Measurements from ENCODE around the gene SPRR4.
A peak's percentile ranks its signal among the peaks of the same experiment; 100 is the strongest.

The SPRR4 gene

DNA sequence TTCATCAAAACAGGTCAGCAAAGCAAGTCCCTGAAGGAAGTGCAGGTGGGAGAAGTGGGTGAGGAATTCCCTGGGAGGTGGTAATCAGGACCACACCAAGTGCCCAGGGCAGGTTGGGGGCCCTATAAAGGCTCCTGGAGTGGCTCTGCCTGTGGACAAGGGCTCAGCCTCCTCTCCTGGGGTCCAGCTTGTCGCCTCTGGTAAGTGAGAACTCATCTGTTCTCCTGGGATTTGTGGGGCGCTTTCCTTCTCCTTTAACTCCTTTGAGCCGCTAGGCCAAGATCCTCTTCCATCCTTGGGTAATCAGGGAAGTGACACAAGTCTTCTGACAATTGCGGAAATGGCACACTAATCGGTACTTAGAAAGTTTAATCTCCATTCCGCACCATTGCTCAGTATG lies at the start of gene SPRR4:
Gene SPRR4 (plus strand): TSS at position 154 of the 400 bp plus-strand sequence. CDS start 1,243 bp downstream, outside the sequence.
- DNase-seq, result no peak

DNA sequence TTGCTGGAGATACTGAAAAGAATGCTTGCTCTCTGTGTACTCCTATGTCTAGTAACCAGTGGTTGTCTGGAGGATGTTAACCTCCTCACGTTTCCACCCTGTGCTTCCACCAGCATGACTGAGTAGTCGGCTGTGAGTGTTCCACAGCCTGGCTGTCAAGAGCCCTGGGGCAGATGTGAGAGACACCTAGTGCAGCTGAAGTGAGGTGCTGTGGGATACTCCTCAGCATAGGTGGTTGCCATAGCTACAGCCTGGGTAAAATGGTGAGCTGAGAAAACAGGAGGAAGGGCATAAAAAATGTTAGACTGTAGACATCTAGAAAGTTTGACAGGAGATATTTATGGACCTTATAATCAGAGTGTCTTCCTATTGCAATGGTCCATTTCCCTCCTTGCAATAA lies 46.3 kb upstream of the SPRR4 start:
- DNase-seq, result peak; percentile 17

DNA sequence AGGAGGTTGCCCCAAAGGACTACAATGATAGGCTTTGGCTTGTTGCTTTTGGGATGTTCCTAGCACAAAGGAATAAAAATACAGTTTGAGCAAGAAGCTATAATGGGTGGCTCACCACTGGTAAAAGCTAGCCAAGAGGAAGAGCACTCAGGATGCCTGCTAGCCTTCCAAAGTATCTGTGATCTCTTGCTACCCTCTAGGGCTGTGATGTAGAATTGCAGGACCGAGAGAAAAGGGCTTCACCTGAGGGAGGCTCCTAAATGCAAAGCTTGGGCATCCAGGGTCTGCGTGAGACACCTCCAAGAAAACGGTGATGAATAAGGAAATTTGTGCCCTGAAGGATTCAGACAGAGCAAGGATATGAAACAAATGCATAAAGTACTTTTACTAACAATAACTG lies 44.4 kb upstream of the SPRR4 start:
- peak; percentile 29 for DNase-seq

DNA sequence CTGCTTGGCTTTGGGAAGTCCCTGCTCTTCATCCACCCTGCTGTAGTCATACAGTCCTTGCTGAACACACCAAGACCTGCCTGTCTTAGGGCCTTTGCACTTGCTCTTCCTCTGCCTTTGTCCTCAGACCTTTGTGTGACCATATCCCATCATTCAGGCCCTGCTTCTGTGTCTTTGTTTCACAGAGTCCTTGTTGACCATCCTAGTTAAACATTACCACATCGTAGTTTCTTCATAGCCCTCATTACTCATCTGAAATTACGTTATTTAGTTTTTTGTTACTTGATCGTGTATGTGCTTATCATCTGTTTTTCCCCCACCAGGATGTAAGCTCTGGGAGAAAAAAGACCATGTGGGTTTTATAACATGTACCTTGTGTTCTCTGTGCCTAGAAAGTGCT lies 41.8 kb upstream of the SPRR4 start:
- peak; percentile 26 for DNase-seq

DNA sequence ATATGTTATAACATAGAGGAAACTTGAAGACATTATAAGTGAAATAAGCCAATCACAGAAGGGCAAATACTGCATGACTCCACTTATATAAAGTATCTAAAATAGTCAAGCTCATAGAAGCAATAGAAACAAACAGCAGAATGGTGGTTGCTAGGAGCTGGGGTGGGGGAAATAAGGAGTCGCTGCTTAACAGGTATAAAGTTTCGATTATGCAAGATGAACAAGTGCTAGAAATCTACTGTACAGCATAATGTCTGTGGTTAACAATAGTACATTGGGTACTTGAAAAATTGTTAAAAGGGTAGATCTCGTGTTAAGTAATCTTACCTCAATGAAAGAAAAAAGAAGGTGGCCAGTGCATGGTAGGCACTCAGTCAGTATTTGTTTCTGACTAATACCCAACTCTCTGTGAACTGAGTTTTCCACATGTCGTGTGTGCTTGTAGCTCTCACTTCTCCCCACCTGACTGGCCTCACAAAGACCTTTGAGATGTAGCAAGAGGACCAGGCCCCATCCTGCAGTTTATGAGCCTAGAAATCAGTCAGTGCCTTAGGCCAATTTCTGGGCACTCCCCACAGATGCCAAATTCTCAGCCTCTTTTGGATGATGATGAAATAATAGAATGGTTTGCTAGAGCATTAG lies 38.2 kb upstream of the SPRR4 start:
- no peak for DNase-seq

- DNase-seq, result no peak
Measured at GRCh38 chr1:152933196-152933595, 37.3 kb upstream of the SPRR4 start.

- DNase-seq, result no peak
Measured at GRCh38 chr1:152940614-152941013, 29.8 kb upstream of the SPRR4 start.

DNA sequence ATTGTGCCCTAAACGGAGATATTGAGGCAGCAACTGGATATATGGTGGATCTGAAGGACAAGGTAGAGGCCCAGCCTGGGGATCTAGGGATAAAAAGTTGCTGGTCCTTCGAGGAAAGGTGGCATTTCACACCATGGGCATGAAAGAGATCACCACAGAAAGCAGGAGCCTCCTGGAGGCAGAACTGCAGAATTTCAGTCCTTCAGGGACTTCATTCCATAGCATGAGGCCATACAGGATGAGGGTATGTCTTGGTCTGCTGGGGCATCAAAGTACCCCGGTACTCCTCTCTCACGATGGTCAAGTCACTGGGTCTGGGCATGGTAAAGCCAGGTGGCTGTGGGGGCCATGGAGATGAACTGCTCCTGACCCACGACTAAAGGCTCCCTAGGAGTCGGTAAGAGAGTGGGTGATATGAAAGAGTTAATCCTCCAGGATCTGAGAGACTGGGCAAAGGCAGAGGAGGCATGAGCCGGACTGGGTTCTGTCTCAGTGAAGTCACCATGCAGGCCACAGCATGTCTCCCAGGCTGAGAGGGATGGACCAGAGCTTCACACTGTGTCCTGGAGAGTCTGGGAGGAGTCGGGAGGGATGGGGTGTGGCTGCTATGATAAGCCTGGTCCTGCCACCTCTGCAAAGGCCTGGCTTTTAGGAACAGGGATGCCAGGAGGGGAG lies 29.3 kb upstream of the SPRR4 start:
- DNase-seq, result no peak

DNA sequence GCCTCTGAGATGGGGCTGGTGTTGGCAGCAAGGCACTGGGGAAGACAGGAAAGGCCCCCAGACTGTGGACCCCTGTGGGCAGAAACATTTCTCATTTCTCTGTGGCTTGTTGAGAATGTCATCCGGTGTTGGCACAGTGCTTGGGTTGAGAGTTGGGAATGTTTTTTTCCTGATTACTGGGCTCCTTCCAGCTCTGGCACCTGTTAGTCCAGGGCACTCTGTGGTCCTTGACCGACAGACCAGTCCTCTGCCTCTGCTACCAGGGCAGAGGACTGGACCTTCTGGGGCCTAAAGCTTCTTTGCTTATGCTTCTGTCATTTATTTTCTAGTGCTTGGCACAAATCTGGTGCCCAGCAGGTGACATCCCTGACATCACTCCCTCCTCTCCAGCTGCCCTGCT lies 28.3 kb upstream of the SPRR4 start:
- DNase-seq, result no peak

DNA sequence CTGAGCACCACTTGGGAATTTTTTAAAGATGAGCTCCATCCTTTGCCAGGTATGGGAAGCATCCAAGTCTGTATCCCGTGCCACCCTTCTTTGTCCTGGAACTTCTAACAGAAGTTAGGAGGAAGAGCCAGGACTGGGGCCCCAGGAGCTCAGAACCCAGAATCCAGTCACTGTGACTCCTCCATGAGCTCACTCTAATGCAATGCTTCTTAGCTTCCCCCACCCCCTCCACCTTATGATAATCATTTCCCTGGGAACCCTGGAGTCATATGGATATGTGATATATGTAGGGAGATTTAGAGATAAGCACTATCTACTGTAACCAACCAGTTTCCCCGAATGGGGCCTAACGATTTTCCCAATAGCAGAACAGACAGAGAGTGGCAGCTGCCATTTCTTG lies 24.2 kb upstream of the SPRR4 start:
- no peak for DNase-seq

GRCh38 chr1:152946651-152947256 lies 23.7 kb upstream of the SPRR4 start, which contains the start of gene SPRR5:
TSS of gene SPRR5 (plus strand) at chr1:152947206. CDS start at chr1:152948555, 1,349 bp downstream.
- DNase-seq, result no peak

DNA sequence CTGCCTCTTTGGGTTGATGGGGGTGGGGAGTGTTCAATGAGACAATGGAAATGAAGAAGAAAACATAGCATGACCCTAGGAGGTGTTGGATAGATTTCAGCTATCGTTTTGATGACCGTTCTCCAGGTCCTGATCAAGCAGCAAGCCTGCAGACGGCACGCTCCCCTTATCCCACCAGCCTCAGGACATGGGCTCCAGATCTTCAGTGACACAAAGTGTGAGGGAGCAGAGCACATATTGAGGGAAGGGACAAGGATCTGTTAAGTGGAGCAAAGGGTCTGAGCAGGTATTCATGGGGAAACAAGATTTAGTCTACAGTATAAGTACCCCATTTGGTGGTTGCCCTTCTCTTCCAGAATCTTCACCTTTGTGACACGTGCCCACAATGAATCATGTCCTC lies 18.7 kb upstream of the SPRR4 start:
- no peak for DNase-seq

GRCh38 chr1:152953761-152954160 lies 16.7 kb upstream of the SPRR4 start:
- no peak for DNase-seq

- no peak for DNase-seq
Measured at GRCh38 chr1:152954436-152954835, 16.0 kb upstream of the SPRR4 start.

- no peak for DNase-seq
Measured at GRCh38 chr1:152957561-152957960, 12.9 kb upstream of the SPRR4 start.

GRCh38 chr1:152959273-152959672 lies 11.2 kb upstream of the SPRR4 start:
- DNase-seq, result no peak

GRCh38 chr1:152959801-152960451 lies 10.5 kb upstream of the SPRR4 start:
- DNase-seq, result no peak

DNA sequence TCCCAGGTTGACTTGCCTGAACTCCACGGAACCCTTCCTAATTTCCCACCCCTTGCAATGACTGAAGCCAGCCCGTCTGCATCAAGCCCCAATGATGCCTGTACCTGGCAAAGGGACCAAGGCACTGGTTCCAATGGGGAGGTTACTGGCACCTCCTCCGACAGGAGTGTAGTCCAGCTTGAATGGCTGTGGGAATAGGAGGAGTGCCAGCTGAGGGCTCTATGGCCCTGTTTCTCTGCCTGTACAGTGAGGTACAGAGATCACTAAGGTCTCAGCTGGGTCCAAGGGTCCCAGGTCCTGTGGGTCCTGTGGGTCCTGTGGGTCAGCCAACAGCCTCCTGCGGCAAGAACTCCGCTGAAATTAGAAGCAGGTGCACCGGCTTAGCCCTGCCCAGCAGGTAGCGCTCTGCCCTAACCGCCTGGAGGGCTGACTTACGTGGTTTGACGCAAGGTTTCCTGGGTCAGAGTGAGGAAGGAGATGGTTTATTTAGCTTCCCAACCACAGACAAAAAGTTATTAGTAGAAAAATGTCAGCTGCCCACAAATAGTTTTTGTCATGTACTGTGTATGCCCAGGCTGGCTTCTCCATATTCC lies 9.9 kb upstream of the SPRR4 start:
- peak; percentile 8 for DNase-seq

GRCh38 chr1:152961226-152961891 lies 9.1 kb upstream of the SPRR4 start:
- no peak for DNase-seq

DNA sequence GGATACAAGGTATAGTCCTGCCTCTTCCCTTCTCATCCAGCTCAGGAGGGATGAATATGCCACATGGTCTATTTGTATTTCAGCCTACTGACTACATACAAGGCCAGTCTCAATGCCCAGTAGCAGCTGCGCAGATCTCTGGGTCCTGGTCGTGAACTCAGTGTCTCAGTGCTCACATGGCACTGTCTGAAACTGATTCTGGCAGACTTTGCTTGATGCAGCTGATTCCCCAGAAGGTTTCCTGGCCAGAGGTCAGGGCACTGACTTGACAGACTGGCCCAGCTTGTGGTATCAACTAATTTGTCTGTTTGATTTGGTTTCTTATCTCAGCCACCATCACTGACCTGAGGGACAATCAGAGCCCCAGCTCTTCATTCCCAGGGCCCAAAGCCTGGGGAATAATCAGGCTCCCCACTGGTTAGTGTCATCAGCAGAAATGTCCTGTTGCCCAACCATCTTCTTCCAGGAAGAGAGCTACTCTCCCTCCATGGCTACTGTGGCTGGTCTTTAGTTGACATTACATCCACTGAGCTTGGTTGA lies 7.5 kb upstream of the SPRR4 start:
- no peak for DNase-seq

GRCh38 chr1:152964536-152964935 lies 5.9 kb upstream of the SPRR4 start:
- no peak for DNase-seq

- no peak for DNase-seq
Measured at GRCh38 chr1:152965853-152966252, 4.6 kb upstream of the SPRR4 start.

DNA sequence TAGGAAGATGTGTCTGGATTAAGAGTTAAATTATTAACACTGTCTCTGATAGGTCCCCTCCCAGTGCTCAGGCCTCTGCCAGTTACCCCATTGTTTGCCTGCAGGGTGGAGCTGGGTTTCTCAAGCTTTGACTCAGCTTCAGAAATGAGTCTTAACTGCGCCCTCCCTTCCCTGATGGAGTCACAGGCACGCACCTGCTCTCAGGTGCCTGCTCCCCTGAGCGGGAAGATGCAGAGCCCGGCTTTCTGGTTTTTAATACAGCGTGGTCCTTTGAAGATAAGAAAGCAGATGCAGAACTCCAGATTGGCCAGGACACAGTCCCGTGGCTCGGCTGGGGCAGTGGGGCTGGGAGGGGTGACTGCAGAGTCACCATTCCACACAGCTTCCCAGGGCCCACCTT lies 3.2 kb upstream of the SPRR4 start:
- DNase-seq, result no peak

All from DMS53 (cell line).